ENCODE measurements around the gene CRP. TPM values are rescaled to one million over a fixed set of nuclear protein-coding genes. Genes with fewer than 3 reads are reported as not detected.

The CRP gene
- total RNA-seq, 2 donors from 2014 or later: 1.2 TPM; not detected in 1

DNA sequence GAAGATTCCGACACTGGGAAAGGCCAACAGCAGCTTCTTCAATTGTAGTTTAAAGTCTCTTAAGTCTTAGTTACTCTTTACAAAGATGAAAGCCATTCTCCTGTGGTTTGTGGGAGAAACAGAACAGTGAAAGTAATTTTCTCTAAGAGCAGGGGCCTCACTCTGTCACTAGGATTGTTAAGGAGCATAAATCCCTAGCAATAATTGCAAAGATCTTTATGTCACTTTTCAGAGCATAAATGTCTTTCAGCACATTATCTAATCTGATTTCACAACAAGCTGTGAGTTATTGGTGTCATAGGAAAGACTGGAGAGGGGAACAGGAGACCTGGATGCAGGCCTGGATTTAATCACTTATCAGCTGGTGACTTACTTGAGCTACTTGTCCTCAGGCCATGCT is 34.0 kb upstream of the CRP start:
- no peaks in the 10 kb centered on the region for H3K36me3 Mint-ChIP-seq (ENCODE audit: low read depth)
- peaks cover 8% of the 10 kb centered on the region for H3K9me3 Mint-ChIP-seq
- TF ChIP-seq, protein P1, sequence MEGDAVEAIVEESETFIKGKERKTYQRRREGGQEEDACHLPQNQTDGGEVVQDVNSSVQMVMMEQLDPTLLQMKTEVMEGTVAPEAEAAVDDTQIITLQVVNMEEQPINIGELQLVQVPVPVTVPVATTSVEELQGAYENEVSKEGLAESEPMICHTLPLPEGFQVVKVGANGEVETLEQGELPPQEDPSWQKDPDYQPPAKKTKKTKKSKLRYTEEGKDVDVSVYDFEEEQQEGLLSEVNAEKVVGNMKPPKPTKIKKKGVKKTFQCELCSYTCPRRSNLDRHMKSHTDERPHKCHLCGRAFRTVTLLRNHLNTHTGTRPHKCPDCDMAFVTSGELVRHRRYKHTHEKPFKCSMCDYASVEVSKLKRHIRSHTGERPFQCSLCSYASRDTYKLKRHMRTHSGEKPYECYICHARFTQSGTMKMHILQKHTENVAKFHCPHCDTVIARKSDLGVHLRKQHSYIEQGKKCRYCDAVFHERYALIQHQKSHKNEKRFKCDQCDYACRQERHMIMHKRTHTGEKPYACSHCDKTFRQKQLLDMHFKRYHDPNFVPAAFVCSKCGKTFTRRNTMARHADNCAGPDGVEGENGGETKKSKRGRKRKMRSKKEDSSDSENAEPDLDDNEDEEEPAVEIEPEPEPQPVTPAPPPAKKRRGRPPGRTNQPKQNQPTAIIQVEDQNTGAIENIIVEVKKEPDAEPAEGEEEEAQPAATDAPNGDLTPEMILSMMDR (conservative IDR thresholded peaks at IDR 0.05): no peak
- Histone ChIP-seq H3K9me3 (ENCODE audit: control insufficient read depth, low read length) (no peaks in the 10 kb centered on the region), H3K9ac (ENCODE audit: extremely low read depth, low read length, poor library complexity, severe bottlenecking) (no peak overlapping the region), H3K4me1 (ENCODE audit: control insufficient read depth, insufficient read depth, low read length) (no peaks in the 10 kb centered on the region), H3K27ac (ENCODE audit: low read depth, low read length) (no peak overlapping the region), H3K27me3 (ENCODE audit: control insufficient read depth, insufficient read depth, low read length, poor library complexity, severe bottlenecking) (no peaks in the 10 kb centered on the region), H3K36me3 (ENCODE audit: control insufficient read depth, insufficient read depth, low read length) (no peaks in the 10 kb centered on the region), H3K4me3 (ENCODE audit: low read length) (no peak overlapping the region)
- 84% methylated on average over 1 of the region's 1 CpG; no CpG with 5 or more reads in 1 of the 2 experiments for WGBS, 2 experiments (ENCODE audit: insufficient coverage in 1 of 2, insufficient read length in 1 of 2)
- no peak overlapping the region for H3K27ac Mint-ChIP-seq
- H3K4me1 Mint-ChIP-seq: no peaks in the 10 kb centered on the region
- DNase-seq: no peak
- no peak overlapping the region for H3K4me3 Mint-ChIP-seq
- no peaks in the 10 kb centered on the region for H3K27me3 Mint-ChIP-seq (ENCODE audit: insufficient read depth)

DNA sequence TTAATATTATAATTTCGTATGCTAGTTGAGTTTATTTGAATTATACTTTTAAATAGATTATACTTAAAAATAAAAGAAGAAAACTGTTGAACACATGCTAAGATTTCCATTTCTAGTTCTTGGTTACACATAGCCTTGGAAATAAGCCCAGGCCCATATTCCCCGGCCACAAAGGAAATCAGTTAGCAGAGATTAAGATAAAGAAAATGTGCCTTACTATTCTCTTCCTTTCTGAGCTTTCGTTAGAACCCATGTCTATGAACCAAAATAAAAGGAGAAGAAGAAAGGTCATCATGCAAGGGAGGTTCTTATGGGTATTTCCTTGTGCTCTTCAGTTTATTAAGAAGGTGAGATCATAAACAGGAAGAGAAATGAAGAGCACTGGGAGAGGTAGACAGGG is 32.3 kb upstream of the CRP start:
- WGBS, 2 experiments (ENCODE audit: insufficient coverage in 1 of 2, insufficient read length in 1 of 2): 88% methylated on average over 2 of the region's 3 CpGs; no CpG with 5 or more reads in 1 of the 2 experiments
- no peak overlapping the region for H3K4me3 ChIP-seq (ENCODE audit: low read length)
- no peak overlapping the region for H3K27ac Mint-ChIP-seq
- no peaks in the 10 kb centered on the region for H3K4me1 Mint-ChIP-seq
- DNase-seq: no peak
- no peak overlapping the region for H3K9ac ChIP-seq (ENCODE audit: extremely low read depth, low read length, poor library complexity, severe bottlenecking)
- H3K36me3 ChIP-seq (ENCODE audit: control insufficient read depth, insufficient read depth, low read length): no peaks in the 10 kb centered on the region
- no peak overlapping the region for H3K4me3 Mint-ChIP-seq
- TF ChIP-seq, protein P1 (conservative IDR thresholded peaks at IDR 0.05): no peak
- H3K9me3 ChIP-seq (ENCODE audit: control insufficient read depth, low read length): no peaks in the 10 kb centered on the region
- no peaks in the 10 kb centered on the region for H3K27me3 Mint-ChIP-seq (ENCODE audit: insufficient read depth)
- no peaks in the 10 kb centered on the region for H3K36me3 Mint-ChIP-seq (ENCODE audit: low read depth)
- peaks cover 16% of the 10 kb centered on the region for H3K9me3 Mint-ChIP-seq
- no peak overlapping the region for H3K27ac ChIP-seq (ENCODE audit: low read depth, low read length)
- no peaks in the 10 kb centered on the region for H3K27me3 ChIP-seq (ENCODE audit: control insufficient read depth, insufficient read depth, low read length, poor library complexity, severe bottlenecking)
- H3K4me1 ChIP-seq (ENCODE audit: control insufficient read depth, insufficient read depth, low read length): no peaks in the 10 kb centered on the region

DNA sequence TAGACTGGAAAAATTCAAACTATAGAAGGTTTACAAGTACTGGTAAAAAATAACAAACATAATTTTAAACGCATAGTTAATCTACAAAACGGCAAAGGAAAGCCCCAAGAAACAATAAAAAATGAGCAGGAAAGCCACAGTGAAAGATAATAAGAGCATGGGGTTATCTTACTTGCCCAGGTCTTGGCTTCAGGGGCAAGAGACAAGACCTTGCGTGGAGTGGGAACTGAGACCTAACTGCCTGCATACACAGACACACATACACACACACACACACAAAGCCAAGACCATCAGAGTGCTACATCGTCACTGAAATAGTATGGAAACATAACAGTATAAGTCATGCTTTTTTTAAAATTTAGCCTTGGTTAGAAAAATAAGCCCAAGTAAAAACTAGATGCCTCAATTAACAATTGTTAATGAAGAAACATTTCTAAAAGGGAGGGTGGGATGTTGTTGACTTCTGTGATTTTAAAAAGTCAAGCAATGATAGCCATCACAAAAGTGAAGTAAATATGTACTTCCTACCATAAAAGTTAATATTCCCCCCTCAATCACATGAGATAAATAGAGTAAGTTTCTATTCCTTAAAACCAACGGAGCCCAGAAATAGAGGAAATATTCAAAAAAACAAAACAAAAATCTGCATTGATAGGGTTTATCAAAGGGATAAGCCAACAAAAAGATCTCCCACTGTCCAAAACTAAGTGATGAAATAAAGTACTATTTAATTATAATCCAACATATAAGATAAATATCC is 29.4 kb upstream of the CRP start:
- Mint-ChIP-seq H3K36me3 (ENCODE audit: low read depth) (no peaks in the 10 kb centered on the region), H3K27ac (no peak overlapping the region), H3K4me3 (no peak overlapping the region), H3K9me3 (peaks cover 16% of the 10 kb centered on the region), H3K4me1 (no peaks in the 10 kb centered on the region), H3K27me3 (ENCODE audit: insufficient read depth) (no peaks in the 10 kb centered on the region)
- Histone ChIP-seq H3K4me1 (ENCODE audit: control insufficient read depth, insufficient read depth, low read length) (no peaks in the 10 kb centered on the region), H3K4me3 (ENCODE audit: low read length) (no peak overlapping the region), H3K9me3 (ENCODE audit: control insufficient read depth, low read length) (no peaks in the 10 kb centered on the region), H3K36me3 (ENCODE audit: control insufficient read depth, insufficient read depth, low read length) (no peaks in the 10 kb centered on the region), H3K27ac (ENCODE audit: low read depth, low read length) (no peak overlapping the region), H3K27me3 (ENCODE audit: control insufficient read depth, insufficient read depth, low read length, poor library complexity, severe bottlenecking) (no peaks in the 10 kb centered on the region), H3K9ac (ENCODE audit: extremely low read depth, low read length, poor library complexity, severe bottlenecking) (no peak overlapping the region)
- TF ChIP-seq, protein P1 (conservative IDR thresholded peaks at IDR 0.05): no peak
- DNase-seq: no peak
- WGBS, 2 experiments (ENCODE audit: insufficient coverage in 1 of 2, insufficient read length in 1 of 2): 91 to 100% methylated on average over 2 to 5 of the region's 5 CpGs

All from endodermal cell (in vitro differentiated cells).